GM23338 (cell line): ENCODE results near the gene FOXJ1. TPM values are rescaled to one million over a fixed set of nuclear protein-coding genes. Genes with fewer than 3 reads are reported as not detected.

Experiments used
- ATAC-seq: fragments of 200-7000 bp; cut with Tn5 transposase; 3 replicates; pipeline ENCODE4 v1.9.1; 2020
- DNase-seq: peaks from one replicate; pipeline ENCODE4 v3.0.0-alpha.2; 2015; ENCODE audit warnings: low spot score
- H2AFZ ChIP-seq: fragments of 200-600 bp; sonication (generic); 2 replicates; pipeline ENCODE4 v1.8.0; 2016; ENCODE audit warnings: antibody characterized with exemption, mild to moderate bottlenecking, moderate library complexity
- H3F3A ChIP-seq: fragments of 200-600 bp; sonication (generic); replicated peaks from 2 replicates; pipeline ENCODE4 v1.8.0; 2017; ENCODE audit warnings: antibody characterized with exemption, mixed run types, low read depth
- H3K27ac ChIP-seq: fragments of 200-600 bp; sonication (generic); 2 replicates; pipeline ENCODE4 v1.6.1; 2016; ENCODE audit warnings: low read depth
- H3K27me3 ChIP-seq: fragments of 200-600 bp; sonication (generic); 2 replicates; pipeline ENCODE4 v1.8.0; 2016; ENCODE audit warnings: mild to moderate bottlenecking, mixed run types, moderate library complexity; ENCODE audit not compliant: insufficient read depth
- H3K36me3 ChIP-seq: fragments of 200-600 bp; sonication (generic); 2 replicates; pipeline ENCODE4 v1.8.0; 2016; ENCODE audit warnings: mild to moderate bottlenecking; ENCODE audit not compliant: insufficient read depth
- H3K4me1 ChIP-seq: fragments of 200-600 bp; sonication (generic); 2 replicates; pipeline ENCODE4 v1.8.0; 2016; ENCODE audit warnings: mild to moderate bottlenecking, moderate library complexity; ENCODE audit not compliant: insufficient read depth
- H3K4me2 ChIP-seq: fragments of 200-600 bp; sonication (generic); 2 replicates; pipeline ENCODE4 v1.7.1; 2017; ENCODE audit warnings: mixed run types
- H3K4me3 ChIP-seq: fragments of 200-600 bp; sonication (generic); 2 replicates; pipeline ENCODE4 v1.6.1; 2016; ENCODE audit warnings: mixed run types
- H3K79me2 ChIP-seq: fragments of 200-600 bp; sonication (generic); replicated peaks from 2 replicates; pipeline ENCODE4 v1.8.0; 2017; ENCODE audit warnings: mild to moderate bottlenecking; ENCODE audit not compliant: insufficient read depth
- H3K9me2 ChIP-seq: fragments of 200-600 bp; sonication (generic); 2 replicates; pipeline ENCODE4 v1.8.0; 2017; ENCODE audit not compliant: insufficient read depth
- H4K20me1 ChIP-seq: fragments of 200-600 bp; sonication (generic); replicated peaks from 2 replicates; pipeline ENCODE4 v1.8.0; 2017; ENCODE audit warnings: mild to moderate bottlenecking; ENCODE audit not compliant: insufficient read depth
- H3K27ac Mint-ChIP-seq: 2 replicates; pipeline ENCODE4 v1.8.0; 2020; ENCODE audit warnings: inconsistent platforms, mild to moderate bottlenecking, moderate library complexity, mixed read lengths
- H3K27me3 Mint-ChIP-seq: 3 replicates; pipeline ENCODE4 v1.8.0; 2022; ENCODE audit warnings: low read depth, mild to moderate bottlenecking, moderate library complexity, mixed read lengths, inconsistent platforms; ENCODE audit not compliant: insufficient read depth, poor library complexity
- H3K36me3 Mint-ChIP-seq: 3 replicates; pipeline ENCODE4 v1.8.0; 2021; ENCODE audit warnings: low read depth, mild to moderate bottlenecking, inconsistent platforms, moderate library complexity, mixed read lengths
- H3K4me1 Mint-ChIP-seq: 3 replicates; pipeline ENCODE4 v1.8.0; 2020; ENCODE audit warnings: mild to moderate bottlenecking, inconsistent platforms, mixed read lengths
- H3K4me3 Mint-ChIP-seq: 3 replicates; pipeline ENCODE4 v1.8.0; 2021; ENCODE audit warnings: moderate library complexity, mild to moderate bottlenecking, inconsistent platforms, mixed read lengths
- H3K9me3 Mint-ChIP-seq: 3 replicates; pipeline ENCODE4 v1.8.0; 2020; ENCODE audit warnings: moderate library complexity, mild to moderate bottlenecking, inconsistent platforms, mixed read lengths
- CREB1 ChIP-seq: fragments of 250-450 bp; sonication (Bioruptor Pico); IDR thresholded peaks from 2 replicates; pipeline ENCODE4 v1.5.0; 2020; ENCODE audit warnings: low read depth, mild to moderate bottlenecking, moderate library complexity
- ETS1 ChIP-seq: IDR thresholded peaks from 2 replicates; pipeline ENCODE4 v1.6.1; 2016; ENCODE audit warnings: antibody characterized with exemption
- REST ChIP-seq: IDR thresholded peaks from one replicate; pipeline ENCODE4 v1.6.1; 2018; ENCODE audit warnings: antibody characterized with exemption; ENCODE audit not compliant: unreplicated experiment
- STAT1 ChIP-seq: IDR thresholded peaks from one replicate; pipeline ENCODE4 v1.6.1; 2016; ENCODE audit warnings: antibody characterized with exemption; ENCODE audit not compliant: unreplicated experiment
- ZNF114 ChIP-seq: fragments of 250-450 bp; sonication (Bioruptor Pico); IDR thresholded peaks from 2 replicates; pipeline ENCODE4 v1.5.0; 2020; ENCODE audit warnings: mild to moderate bottlenecking, moderate library complexity
- ZNF462 ChIP-seq: fragments of 250-450 bp; sonication (Bioruptor Pico); IDR thresholded peaks from 2 replicates; pipeline ENCODE4 v1.5.0; 2020; ENCODE audit warnings: mild to moderate bottlenecking, moderate library complexity
- polyA plus RNA-seq: library from polyadenylated mRNA; unstranded; fragments of >200 nt; fragmentation: Nextera tagmentation; extraction: Ambion mirVana; gene quantifications from 2 replicates; pipeline ENCODE4 v1.2.1, GENCODE V29; 2016
- total RNA-seq: library from RNA; depleted of rRNA; stranded (reverse); fragments of >200 nt; shearing (Covaris generic); gene quantifications from 2 replicates; pipeline ENCODE4 v1.2.3, GENCODE V29; 2014

The FOXJ1 gene
- total and polyA plus RNA-seq, 2 experiments from 2014 or later: 2.3 to 12.3 TPM

GRCh38 chr17:76115138-76115754 is 25.8 kb downstream of the FOXJ1 start:
- Histone ChIP-seq H3K36me3 (no peaks in the 10 kb centered on the region), H4K20me1 (no peaks in the 10 kb centered on the region), H3K27me3 (no peaks in the 10 kb centered on the region), H3F3A (peaks cover 7% of the 10 kb centered on the region; the same call in 1 of the 2 replicates), H3K79me2 (no peaks in the 10 kb centered on the region), H2AFZ (no peak overlapping the region), H3K4me3 (no peak overlapping the region), H3K27ac (no peak overlapping the region), H3K4me1 (peaks cover 8% of the 10 kb centered on the region; the same call in 1 of the 2 replicates), H3K4me2 (no peak overlapping the region), H3K9me2 (no peaks in the 10 kb centered on the region)
- Mint-ChIP-seq H3K27me3 (peaks cover 10% of the 10 kb centered on the region), H3K36me3 (no peaks in the 10 kb centered on the region), H3K4me1 (peaks cover 8% of the 10 kb centered on the region), H3K9me3 (peaks cover 4% of the 10 kb centered on the region; the same call in 2 of the 3 replicates), H3K27ac (no peak overlapping the region), H3K4me3 (no peak overlapping the region)
- ATAC-seq (no peak), DNase-seq (no peak)
- no peak for TF ChIP-seq STAT1
- TF ChIP-seq ZNF462 (CRISPR knock-in tag): no peak
- no peak for TF ChIP-seq CREB1 (CRISPR knock-in tag)
- no peak for TF ChIP-seq ETS1
- no peak for TF ChIP-seq ZNF114
- TF ChIP-seq REST: no peak
